Measurements from ENCODE around the gene LYPD3. TPM values are rescaled to one million over a fixed set of nuclear protein-coding genes. Genes with fewer than 3 reads are reported as not detected.

The LYPD3 gene
- total RNA-seq, 1 experiment from 2014 or later, result 1.8 TPM

DNA sequence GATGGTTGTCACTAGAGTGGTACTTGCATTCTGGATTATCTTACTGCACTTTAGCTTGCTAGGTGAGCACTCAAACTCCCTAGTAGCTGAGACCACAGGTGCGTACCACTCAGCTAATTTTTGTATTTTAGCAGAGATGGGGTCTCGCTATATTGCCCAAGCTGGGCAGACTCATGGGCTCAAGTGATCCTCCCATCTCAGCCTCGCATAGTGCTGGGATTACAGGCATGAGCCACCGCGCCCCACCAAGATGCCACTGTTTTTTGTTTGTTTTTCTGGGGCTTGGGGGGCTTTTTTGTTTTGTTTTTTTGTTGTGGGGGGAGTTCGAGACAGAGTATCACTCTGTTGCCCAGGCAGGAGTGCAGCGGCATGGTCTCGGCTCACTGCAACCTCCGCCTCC lies 17.8 kb downstream of the LYPD3 start:
- H2AFZ ChIP-seq (ENCODE audit: low read length), result no peak overlapping the region
- WGBS (ENCODE audit: extremely low coverage, insufficient read length, low lambda C conversion rate), result no CpG with 5 or more reads among the region's 9 CpGs
- H3K4me1 ChIP-seq (ENCODE audit: insufficient read depth, low read length), result no peaks in the 10 kb centered on the region
- Mint-ChIP-seq H3K27ac (no peak overlapping the region), H3K4me1 (peaks cover 3% of the 10 kb centered on the region in 2 experiments; a peak in 3 of 4 replicates), H3K9me3 (peaks cover 7 to 16% of the 10 kb centered on the region in 2 experiments), H3K36me3 (ENCODE audit: insufficient read depth in 1 of 3, low read depth in 3 of 3) (no peaks in the 10 kb centered on the region; a peak in 1 of 7 replicates), H3K27me3 (ENCODE audit: low read depth) (peaks cover 25% of the 10 kb centered on the region), H3K4me3 (no peak overlapping the region)
- DNase-seq, result no peak
- no peaks in the 10 kb centered on the region for H3K23me2 ChIP-seq (ENCODE audit: insufficient read length, low read depth, low read length, poor library complexity, severe bottlenecking)
- H2AK5ac ChIP-seq (ENCODE audit: insufficient read length, low read length), result no peak overlapping the region
- no peak overlapping the region for H4K5ac ChIP-seq (ENCODE audit: insufficient read length, low read depth, low read length)
- no peak overlapping the region for H2BK5ac ChIP-seq (ENCODE audit: insufficient read length, low read length)
- no peak overlapping the region for H2BK20ac ChIP-seq (ENCODE audit: low read depth, low read length, poor library complexity, severe bottlenecking)
- H3K27ac ChIP-seq (ENCODE audit: insufficient read length, low read depth, low read length), result no peak overlapping the region
- H3K9me3 ChIP-seq (ENCODE audit: control insufficient read depth, low read depth, low read length), result no peaks in the 10 kb centered on the region
- no peak overlapping the region for H3K56ac ChIP-seq (ENCODE audit: insufficient read length, low read depth, low read length)
- no peaks in the 10 kb centered on the region for H4K20me1 ChIP-seq (ENCODE audit: control insufficient read depth, insufficient read depth, insufficient read length)
- H3K4ac ChIP-seq (ENCODE audit: low read depth, low read length), result no peak overlapping the region
- no peak overlapping the region for H3K18ac ChIP-seq (ENCODE audit: insufficient read length, low read depth, low read length)
- no peak overlapping the region for H2BK120ac ChIP-seq (ENCODE audit: low read depth, low read length, poor library complexity, severe bottlenecking)
- H2BK15ac ChIP-seq (ENCODE audit: low read depth, low read length), result no peak overlapping the region
- H3K9ac ChIP-seq (ENCODE audit: extremely low read depth, insufficient read length, low read length), result no peak overlapping the region
- no peaks in the 10 kb centered on the region for H3K79me1 ChIP-seq (ENCODE audit: insufficient read depth, low read depth, low read length, poor library complexity, severe bottlenecking)
- no peak overlapping the region for H2BK12ac ChIP-seq (ENCODE audit: insufficient read length, low read depth, low read length)
- no peak overlapping the region for H4K8ac ChIP-seq (replicated peaks; ENCODE audit: insufficient read length, low read depth, low read length)
- no peak overlapping the region for H4K91ac ChIP-seq (ENCODE audit: insufficient read length, low read depth, low read length)
- H3K79me2 ChIP-seq (ENCODE audit: insufficient read depth, low read length), result no peaks in the 10 kb centered on the region
- TF ChIP-seq, protein P1, sequence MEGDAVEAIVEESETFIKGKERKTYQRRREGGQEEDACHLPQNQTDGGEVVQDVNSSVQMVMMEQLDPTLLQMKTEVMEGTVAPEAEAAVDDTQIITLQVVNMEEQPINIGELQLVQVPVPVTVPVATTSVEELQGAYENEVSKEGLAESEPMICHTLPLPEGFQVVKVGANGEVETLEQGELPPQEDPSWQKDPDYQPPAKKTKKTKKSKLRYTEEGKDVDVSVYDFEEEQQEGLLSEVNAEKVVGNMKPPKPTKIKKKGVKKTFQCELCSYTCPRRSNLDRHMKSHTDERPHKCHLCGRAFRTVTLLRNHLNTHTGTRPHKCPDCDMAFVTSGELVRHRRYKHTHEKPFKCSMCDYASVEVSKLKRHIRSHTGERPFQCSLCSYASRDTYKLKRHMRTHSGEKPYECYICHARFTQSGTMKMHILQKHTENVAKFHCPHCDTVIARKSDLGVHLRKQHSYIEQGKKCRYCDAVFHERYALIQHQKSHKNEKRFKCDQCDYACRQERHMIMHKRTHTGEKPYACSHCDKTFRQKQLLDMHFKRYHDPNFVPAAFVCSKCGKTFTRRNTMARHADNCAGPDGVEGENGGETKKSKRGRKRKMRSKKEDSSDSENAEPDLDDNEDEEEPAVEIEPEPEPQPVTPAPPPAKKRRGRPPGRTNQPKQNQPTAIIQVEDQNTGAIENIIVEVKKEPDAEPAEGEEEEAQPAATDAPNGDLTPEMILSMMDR (conservative IDR thresholded peaks at IDR 0.05), result no peak
- no peak overlapping the region for H3T11ph ChIP-seq (ENCODE audit: low read length)
- no peaks in the 10 kb centered on the region for H3K27me3 ChIP-seq (ENCODE audit: insufficient read depth, low read length)
- H3K14ac ChIP-seq (ENCODE audit: insufficient read depth, low read length), result no peak overlapping the region
- H3K4me2 ChIP-seq (ENCODE audit: insufficient read depth, insufficient read length, low read length), result no peak overlapping the region
- no peak overlapping the region for H3K23ac ChIP-seq (ENCODE audit: insufficient read length, low read depth, low read length)

Data from H9 (cell line).